ENCODE measurements around the gene LAMA4.

- no peak for TF ChIP-seq YY1 (IDR thresholded peaks at IDR 0.05)
- TF ChIP-seq HNF4A (conservative IDR thresholded peaks at IDR 0.05) = no peak
- TF ChIP-seq, protein P1, sequence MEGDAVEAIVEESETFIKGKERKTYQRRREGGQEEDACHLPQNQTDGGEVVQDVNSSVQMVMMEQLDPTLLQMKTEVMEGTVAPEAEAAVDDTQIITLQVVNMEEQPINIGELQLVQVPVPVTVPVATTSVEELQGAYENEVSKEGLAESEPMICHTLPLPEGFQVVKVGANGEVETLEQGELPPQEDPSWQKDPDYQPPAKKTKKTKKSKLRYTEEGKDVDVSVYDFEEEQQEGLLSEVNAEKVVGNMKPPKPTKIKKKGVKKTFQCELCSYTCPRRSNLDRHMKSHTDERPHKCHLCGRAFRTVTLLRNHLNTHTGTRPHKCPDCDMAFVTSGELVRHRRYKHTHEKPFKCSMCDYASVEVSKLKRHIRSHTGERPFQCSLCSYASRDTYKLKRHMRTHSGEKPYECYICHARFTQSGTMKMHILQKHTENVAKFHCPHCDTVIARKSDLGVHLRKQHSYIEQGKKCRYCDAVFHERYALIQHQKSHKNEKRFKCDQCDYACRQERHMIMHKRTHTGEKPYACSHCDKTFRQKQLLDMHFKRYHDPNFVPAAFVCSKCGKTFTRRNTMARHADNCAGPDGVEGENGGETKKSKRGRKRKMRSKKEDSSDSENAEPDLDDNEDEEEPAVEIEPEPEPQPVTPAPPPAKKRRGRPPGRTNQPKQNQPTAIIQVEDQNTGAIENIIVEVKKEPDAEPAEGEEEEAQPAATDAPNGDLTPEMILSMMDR (IDR thresholded peaks at IDR 0.05; ENCODE audit: low read depth, low read length, missing input control) = no peak
- TF ChIP-seq JUND (IDR thresholded peaks at IDR 0.05) = no peak
- TF ChIP-seq SP1 (IDR thresholded peaks at IDR 0.05) = no peak
- no peak for TF ChIP-seq GABPA (IDR thresholded peaks at IDR 0.05 in 1 of 2, conservative IDR thresholded peaks at IDR 0.05 in 1 of 2)
- TF ChIP-seq RAD21 (IDR thresholded peaks at IDR 0.05) = no peak
- TF ChIP-seq NR2F2 (IDR thresholded peaks at IDR 0.05) = no peak
- no peak for TF ChIP-seq HNF4G (IDR thresholded peaks at IDR 0.05)
- TF ChIP-seq, protein P2, sequence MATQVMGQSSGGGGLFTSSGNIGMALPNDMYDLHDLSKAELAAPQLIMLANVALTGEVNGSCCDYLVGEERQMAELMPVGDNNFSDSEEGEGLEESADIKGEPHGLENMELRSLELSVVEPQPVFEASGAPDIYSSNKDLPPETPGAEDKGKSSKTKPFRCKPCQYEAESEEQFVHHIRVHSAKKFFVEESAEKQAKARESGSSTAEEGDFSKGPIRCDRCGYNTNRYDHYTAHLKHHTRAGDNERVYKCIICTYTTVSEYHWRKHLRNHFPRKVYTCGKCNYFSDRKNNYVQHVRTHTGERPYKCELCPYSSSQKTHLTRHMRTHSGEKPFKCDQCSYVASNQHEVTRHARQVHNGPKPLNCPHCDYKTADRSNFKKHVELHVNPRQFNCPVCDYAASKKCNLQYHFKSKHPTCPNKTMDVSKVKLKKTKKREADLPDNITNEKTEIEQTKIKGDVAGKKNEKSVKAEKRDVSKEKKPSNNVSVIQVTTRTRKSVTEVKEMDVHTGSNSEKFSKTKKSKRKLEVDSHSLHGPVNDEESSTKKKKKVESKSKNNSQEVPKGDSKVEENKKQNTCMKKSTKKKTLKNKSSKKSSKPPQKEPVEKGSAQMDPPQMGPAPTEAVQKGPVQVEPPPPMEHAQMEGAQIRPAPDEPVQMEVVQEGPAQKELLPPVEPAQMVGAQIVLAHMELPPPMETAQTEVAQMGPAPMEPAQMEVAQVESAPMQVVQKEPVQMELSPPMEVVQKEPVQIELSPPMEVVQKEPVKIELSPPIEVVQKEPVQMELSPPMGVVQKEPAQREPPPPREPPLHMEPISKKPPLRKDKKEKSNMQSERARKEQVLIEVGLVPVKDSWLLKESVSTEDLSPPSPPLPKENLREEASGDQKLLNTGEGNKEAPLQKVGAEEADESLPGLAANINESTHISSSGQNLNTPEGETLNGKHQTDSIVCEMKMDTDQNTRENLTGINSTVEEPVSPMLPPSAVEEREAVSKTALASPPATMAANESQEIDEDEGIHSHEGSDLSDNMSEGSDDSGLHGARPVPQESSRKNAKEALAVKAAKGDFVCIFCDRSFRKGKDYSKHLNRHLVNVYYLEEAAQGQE (IDR thresholded peaks at IDR 0.05) = no peak
- no peak for TF ChIP-seq FOXA1 (IDR thresholded peaks at IDR 0.05)
- TF ChIP-seq, protein P3, sequence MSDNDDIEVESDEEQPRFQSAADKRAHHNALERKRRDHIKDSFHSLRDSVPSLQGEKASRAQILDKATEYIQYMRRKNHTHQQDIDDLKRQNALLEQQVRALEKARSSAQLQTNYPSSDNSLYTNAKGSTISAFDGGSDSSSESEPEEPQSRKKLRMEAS (IDR thresholded peaks at IDR 0.05) = no peak
- TF ChIP-seq ZBTB33 (IDR thresholded peaks at IDR 0.05) = no peak
These were observed 34.1 kb upstream of the LAMA4 start for GRCh38 chr6:112288475-112288874.

Measured in liver (tissue), 3 donors.